Measurements from ENCODE around the gene CNTFR. TPM values are rescaled to one million over a fixed set of nuclear protein-coding genes. Genes with fewer than 3 reads are reported as not detected.
"Not testable (repeated sequence)": the region's sequence is repeated elsewhere in the genome, so short reads cannot be mapped to it uniquely, and the experiment has no call there.

Gene CNTFR
- total RNA-seq, 1 experiment from 2014 or later: 0.24 TPM

DNA sequence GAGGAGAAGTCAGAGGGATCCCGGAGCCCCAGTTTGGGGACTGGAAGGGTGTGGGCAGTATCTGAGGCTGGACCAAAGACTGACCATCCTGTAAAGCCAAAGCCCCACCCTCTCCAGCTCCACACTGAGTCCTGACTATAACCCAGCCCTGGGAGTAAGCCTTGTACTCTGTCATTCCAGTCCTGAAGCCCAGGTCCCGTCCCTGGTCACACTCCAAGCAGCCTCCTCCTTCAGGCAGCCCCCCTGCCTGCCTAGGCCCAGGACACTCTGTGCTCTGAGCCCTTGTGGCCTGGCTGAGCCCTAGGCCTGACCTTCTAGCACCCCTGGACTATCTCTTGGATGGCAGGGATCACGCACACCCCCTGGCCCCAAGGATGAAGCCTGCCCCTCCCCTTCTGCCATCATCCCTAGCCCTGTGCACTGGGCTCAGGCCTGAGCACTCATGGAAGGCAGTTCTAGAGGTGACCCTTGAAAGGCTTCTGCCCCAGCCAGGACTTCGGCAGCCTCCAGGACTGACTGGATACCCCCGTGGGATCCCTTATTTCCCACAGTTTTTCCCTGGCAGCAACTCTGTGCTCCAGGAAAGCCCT, 38.7 kb downstream of the CNTFR start:
- Histone ChIP-seq H3K4me1 (peaks cover 27% of the 10 kb centered on the region), H3K36me3 (no peaks in the 10 kb centered on the region), H3K27me3 (no peaks in the 10 kb centered on the region), H3K4me3 (no peak overlapping the region), H3K9me3 (replicated peaks) (no peaks in the 10 kb centered on the region), H3K27ac (no peak overlapping the region)
- no peak for DNase-seq

- no peaks in the 10 kb centered on the region for H3K36me3 ChIP-seq
- no peak for DNase-seq
- no peaks in the 10 kb centered on the region for H3K9me3 ChIP-seq (replicated peaks)
- no peak overlapping the region for H3K27ac ChIP-seq
- H3K4me3 ChIP-seq: no peak overlapping the region
- no peaks in the 10 kb centered on the region for H3K27me3 ChIP-seq
- peaks cover 22% of the 10 kb centered on the region for H3K4me1 ChIP-seq
Observed at GRCh38 chr9:34550016-34550680, 39.4 kb downstream of the CNTFR start.

- no peak overlapping the region for H3K4me3 ChIP-seq
- no peaks in the 10 kb centered on the region for H3K9me3 ChIP-seq (replicated peaks)
- no peak overlapping the region for H3K27ac ChIP-seq
- DNase-seq: no peak
- peaks cover 15% of the 10 kb centered on the region for H3K4me1 ChIP-seq
- H3K27me3 ChIP-seq: no peaks in the 10 kb centered on the region
- H3K36me3 ChIP-seq: no peaks in the 10 kb centered on the region
Observed at GRCh38 chr9:34549407-34549732, 40.2 kb downstream of the CNTFR start.

- H3K27ac ChIP-seq: no peak overlapping the region
- H3K4me3 ChIP-seq: no peak overlapping the region
- H3K9me3 ChIP-seq (replicated peaks): no peaks in the 10 kb centered on the region
- H3K4me1 ChIP-seq: peaks cover 2% of the 10 kb centered on the region
- H3K36me3 ChIP-seq: no peaks in the 10 kb centered on the region
- peak; percentile 61 to 73 for DNase-seq
- no peaks in the 10 kb centered on the region for H3K27me3 ChIP-seq
Observed at GRCh38 chr9:34547960-34548611, 41.4 kb downstream of the CNTFR start.

DNA sequence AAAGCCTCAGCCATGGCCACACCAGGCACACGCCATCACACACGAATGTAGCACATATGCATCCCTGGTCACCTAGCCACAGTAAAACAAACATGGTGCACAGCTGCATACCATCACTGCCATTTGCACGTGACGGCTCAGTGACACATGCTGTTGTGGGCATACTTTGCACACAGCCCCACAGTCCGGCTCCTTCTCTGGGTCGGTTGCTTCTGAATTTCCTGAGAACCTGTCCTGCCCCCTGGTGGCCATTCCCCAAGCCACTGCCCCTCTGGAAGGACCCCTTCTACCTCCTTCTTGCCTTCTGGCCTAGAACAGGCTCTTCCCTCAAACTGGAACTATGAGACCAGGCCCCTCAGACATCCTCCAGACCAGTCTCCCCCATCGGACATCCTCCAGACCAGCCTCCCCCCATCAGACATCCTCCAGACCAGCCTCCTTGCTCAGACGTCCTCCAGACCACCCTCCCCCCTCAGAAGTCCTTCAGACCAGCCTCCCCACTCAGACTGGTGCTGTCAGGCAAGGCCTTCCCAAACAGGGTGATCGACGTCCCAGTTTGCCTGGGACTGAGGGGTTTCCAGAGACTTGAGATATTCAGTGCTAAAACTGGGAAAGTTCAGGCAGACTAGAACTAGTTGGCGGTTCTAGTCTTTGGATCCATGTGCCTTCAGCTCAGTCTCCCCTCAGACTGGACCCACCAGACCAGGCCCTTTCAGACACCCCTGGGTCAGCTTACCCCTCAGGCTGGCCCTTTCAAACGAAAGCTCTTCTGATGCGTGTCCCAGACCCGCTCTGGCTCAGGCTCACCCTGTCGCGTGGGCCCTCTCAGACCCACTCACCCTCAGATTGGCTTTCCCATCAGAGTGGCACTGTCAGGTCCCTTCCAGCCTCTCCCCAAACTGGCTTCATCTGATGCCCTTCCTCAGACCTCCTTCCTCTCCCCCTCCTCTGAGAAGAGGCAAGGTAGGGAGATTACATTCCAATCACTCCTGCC, 42.4 kb downstream of the CNTFR start:
- no peaks in the 10 kb centered on the region for H3K4me1 ChIP-seq
- no peaks in the 10 kb centered on the region for H3K27me3 ChIP-seq
- H3K27ac ChIP-seq: no peak overlapping the region
- H3K9me3 ChIP-seq (replicated peaks): no peaks in the 10 kb centered on the region
- H3K4me3 ChIP-seq: no peak overlapping the region
- peak; percentile 69 to 81 for DNase-seq
- H3K36me3 ChIP-seq: no peaks in the 10 kb centered on the region

- H3K4me1 ChIP-seq: no peaks in the 10 kb centered on the region
- H3K27me3 ChIP-seq: no peaks in the 10 kb centered on the region
- H3K27ac ChIP-seq: no peak overlapping the region
- H3K9me3 ChIP-seq (replicated peaks): no peaks in the 10 kb centered on the region
- H3K36me3 ChIP-seq: no peaks in the 10 kb centered on the region
- H3K4me3 ChIP-seq: no peak overlapping the region
- DNase-seq: no peak
Observed at GRCh38 chr9:34546102-34546833, 43.3 kb downstream of the CNTFR start.

GRCh38 chr9:34545497-34545896, 44.0 kb downstream of the CNTFR start:
- Histone ChIP-seq H3K36me3 (no peaks in the 10 kb centered on the region), H3K27ac (no peak overlapping the region)
- DNase-seq: no peak

DNA sequence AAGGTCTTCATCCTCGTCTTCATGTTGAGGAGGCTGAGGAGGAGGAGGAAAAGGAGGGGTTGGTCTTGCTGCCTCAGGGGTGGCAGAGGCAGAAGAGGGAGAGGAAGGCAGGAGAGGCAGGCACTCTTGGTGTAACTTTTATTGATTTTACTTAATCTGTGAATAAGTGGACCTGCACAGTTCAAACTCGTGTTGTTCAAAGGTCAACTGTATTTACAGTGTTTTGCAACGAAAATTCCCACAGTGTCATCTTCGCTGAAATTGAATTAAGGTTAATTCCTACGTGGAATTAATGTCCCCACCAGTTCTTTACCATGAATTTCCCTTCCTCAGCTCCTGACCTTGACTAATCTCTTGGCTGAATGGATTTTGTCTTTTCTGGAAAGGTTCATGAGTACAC, 45.5 kb downstream of the CNTFR start:
- Histone ChIP-seq H3K27ac (no peak overlapping the region), H3K4me3 (no peak overlapping the region), H3K9me3 (replicated peaks) (no peaks in the 10 kb centered on the region), H3K27me3 (no peaks in the 10 kb centered on the region), H3K4me1 (no peaks in the 10 kb centered on the region), H3K36me3 (no peaks in the 10 kb centered on the region)
- no peak for DNase-seq

More at GRCh38 chr9:34545497-34545896, 44.0 kb downstream of the CNTFR start:
- Histone ChIP-seq H3K27me3 (no peaks in the 10 kb centered on the region), H3K9me3 (replicated peaks) (no peaks in the 10 kb centered on the region), H3K4me1 (no peaks in the 10 kb centered on the region), H3K4me3 (no peak overlapping the region)

DNA sequence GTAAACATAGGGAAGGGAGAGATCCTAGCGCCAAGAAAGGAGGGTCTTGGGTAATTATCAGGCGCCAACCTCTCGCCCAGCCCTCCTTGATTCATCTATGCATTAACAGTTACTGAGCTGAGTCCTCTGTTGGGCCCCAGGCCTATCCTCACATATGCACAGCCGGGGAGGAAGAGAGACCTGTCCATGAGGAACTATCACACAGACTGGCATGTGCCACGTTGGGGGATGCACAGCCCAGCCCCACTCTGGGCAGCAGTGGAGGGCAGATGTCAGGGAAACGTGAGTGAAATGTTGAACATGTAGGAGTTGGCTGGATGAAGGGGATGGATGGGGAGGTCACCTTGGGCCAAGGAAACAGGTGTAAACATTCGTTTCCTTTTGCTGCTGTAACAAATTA, 48.0 kb downstream of the CNTFR start:
- DNase-seq: no peak
- Histone ChIP-seq H3K36me3 (no peaks in the 10 kb centered on the region), H3K4me3 (no peak overlapping the region), H3K4me1 (no peaks in the 10 kb centered on the region), H3K27me3 (peaks cover 4% of the 10 kb centered on the region; the same call in 1 of the 2 replicates), H3K27ac (no peak overlapping the region), H3K9me3 (replicated peaks) (no peaks in the 10 kb centered on the region)

GRCh38 chr9:34540827-34541226, 48.7 kb downstream of the CNTFR start:
- no peaks in the 10 kb centered on the region for H3K9me3 ChIP-seq (replicated peaks)
- no peak overlapping the region for H3K4me3 ChIP-seq
- H3K4me1 ChIP-seq: no peaks in the 10 kb centered on the region
- H3K27me3 ChIP-seq: peaks cover 4% of the 10 kb centered on the region; the same call in 1 of the 2 replicates
- no peak for DNase-seq
- H3K36me3 ChIP-seq: no peaks in the 10 kb centered on the region
- H3K27ac ChIP-seq: no peak overlapping the region

DNA sequence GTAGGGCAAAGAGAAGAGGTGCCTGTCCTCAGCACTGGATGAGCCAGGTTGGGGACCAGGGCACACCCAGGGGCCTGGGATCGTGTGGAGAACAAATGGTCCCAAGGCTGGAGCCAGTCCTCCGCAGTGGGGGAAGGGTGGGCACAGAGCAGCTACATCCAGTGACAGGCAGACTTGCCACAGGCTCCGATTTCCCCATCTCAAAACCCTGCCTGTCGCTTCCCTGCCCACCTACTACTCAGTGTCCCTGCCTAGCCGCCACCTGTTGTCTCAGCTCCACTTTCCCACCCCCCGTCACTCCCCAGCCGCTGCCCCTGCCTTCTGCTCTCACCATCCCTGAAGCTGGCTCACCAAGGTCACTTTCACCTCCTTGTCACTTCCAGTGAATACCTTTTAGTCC, 52.8 kb downstream of the CNTFR start:
- peak in 1 of 2 experiments; percentile 28 for DNase-seq
- Histone ChIP-seq H3K4me3 (no peak overlapping the region), H3K9me3 (replicated peaks) (no peaks in the 10 kb centered on the region), H3K36me3 (no peaks in the 10 kb centered on the region), H3K27me3 (peaks cover 4% of the 10 kb centered on the region; the same call in 1 of the 2 replicates), H3K27ac (no peak overlapping the region), H3K4me1 (no peaks in the 10 kb centered on the region)

GRCh38 chr9:34532041-34532440, 57.5 kb downstream of the CNTFR start:
- H3K4me3 ChIP-seq; H3K27me3 ChIP-seq; H3K36me3 ChIP-seq; H3K9me3 ChIP-seq (replicated peaks); DNase-seq; H3K27ac ChIP-seq; H3K4me1 ChIP-seq: not testable (repeated sequence)

DNA sequence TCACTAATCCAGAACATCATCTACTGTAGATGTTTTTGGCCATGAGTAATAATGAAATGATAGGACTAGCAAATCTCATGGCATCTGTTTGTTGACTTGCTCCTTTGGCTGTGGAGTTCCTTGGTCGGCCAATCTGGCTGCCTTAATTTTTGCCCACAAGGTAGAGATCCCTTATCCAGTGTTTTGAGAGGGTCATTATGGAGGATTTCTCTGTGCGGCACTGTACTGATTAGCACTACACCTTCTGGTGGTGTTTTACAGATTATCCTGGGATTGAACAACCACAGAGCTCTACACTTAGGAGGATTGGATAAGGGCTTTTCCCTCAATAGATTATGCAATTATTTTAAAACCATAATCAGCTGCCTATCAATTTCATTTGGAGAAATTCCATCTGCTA, 63.5 kb downstream of the CNTFR start:
- H3K9me3 ChIP-seq (replicated peaks): no peaks in the 10 kb centered on the region
- DNase-seq: no peak

GRCh38 chr9:34524349-34524748, 65.2 kb downstream of the CNTFR start:
- no peaks in the 10 kb centered on the region for H3K4me1 ChIP-seq
- no peaks in the 10 kb centered on the region for H3K36me3 ChIP-seq
- no peaks in the 10 kb centered on the region for H3K9me3 ChIP-seq (replicated peaks)
- H3K4me3 ChIP-seq: no peak overlapping the region
- H3K27me3 ChIP-seq: peaks cover 6% of the 10 kb centered on the region
- no peak for DNase-seq
- no peak overlapping the region for H3K27ac ChIP-seq

More for the DNA sequence above, 63.5 kb downstream of the CNTFR start:
- Histone ChIP-seq H3K36me3 (no peaks in the 10 kb centered on the region), H3K4me3 (no peak overlapping the region), H3K27ac (no peak overlapping the region), H3K4me1 (no peaks in the 10 kb centered on the region), H3K27me3 (peaks cover 6% of the 10 kb centered on the region)

Data from SJCRH30 (cell line).